DND-41 (cell line): ENCODE measurements around the gene LSM6.

Source experiments
- ATAC-seq: fragments of 200-7000 bp; cut with Tn5 transposase; 3 replicates; pipeline ENCODE4 v1.9.1; 2021; ENCODE audit warnings: low read depth; ENCODE audit not compliant: insufficient read depth
- DNase-seq: peaks from one replicate; pipeline ENCODE4 v3.0.0-alpha.2; 2020
- H2AFZ ChIP-seq: 2 replicates; pipeline ENCODE4 v1.6.0; 2012; ENCODE audit warnings: low read depth, low read length
- H3K27ac ChIP-seq: 2 replicates; pipeline ENCODE4 v1.5.1; 2012; ENCODE audit warnings: low read length, inconsistent platforms
- H3K27me3 ChIP-seq: fragments of 200-600 bp; sonication (generic); 2 replicates; pipeline ENCODE4 v1.6.0; 2012; ENCODE audit warnings: low read length, mild to moderate bottlenecking, inconsistent platforms; ENCODE audit not compliant: insufficient read depth, poor library complexity
- H3K36me3 ChIP-seq: 2 replicates; pipeline ENCODE4 v1.5.1; 2012; ENCODE audit warnings: low read length, inconsistent platforms; ENCODE audit not compliant: insufficient read depth
- H3K4me1 ChIP-seq: 2 replicates; pipeline ENCODE4 v1.5.1; 2012; ENCODE audit warnings: mild to moderate bottlenecking, low read length; ENCODE audit not compliant: insufficient read depth
- H3K4me2 ChIP-seq: 2 replicates; pipeline ENCODE4 v1.6.0; 2012; ENCODE audit warnings: mild to moderate bottlenecking, moderate library complexity, low read length, inconsistent platforms; ENCODE audit not compliant: insufficient read depth
- H3K4me3 ChIP-seq, 2 experiments: fragments of 200-600 bp in 1 of 2; shearing (Covaris generic) in 1 of 2; 2 replicates each; pipeline ENCODE4 v1.5.1; 2012 to 2016; ENCODE audit warnings: inconsistent platforms in 2 of 2, low read length in 2 of 2, mild to moderate bottlenecking in 2 of 2, low read depth in 1 of 2, moderate library complexity in 1 of 2
- H3K79me2 ChIP-seq: 2 replicates; pipeline ENCODE4 v1.6.0; 2012; ENCODE audit warnings: low read length, inconsistent platforms; ENCODE audit not compliant: insufficient read depth
- H3K9ac ChIP-seq: 2 replicates; pipeline ENCODE4 v1.6.0; 2012; ENCODE audit warnings: low read depth, mild to moderate bottlenecking, inconsistent platforms, low read length, moderate library complexity
- H3K9me3 ChIP-seq: 2 replicates; pipeline ENCODE4 v1.5.1; 2012; ENCODE audit warnings: low read length, moderate library complexity, mild to moderate bottlenecking, inconsistent platforms; ENCODE audit not compliant: insufficient read depth, severe bottlenecking
- H4K20me1 ChIP-seq: 2 replicates; pipeline ENCODE4 v1.6.0; 2012; ENCODE audit warnings: low read length; ENCODE audit not compliant: insufficient read depth
- CTCF ChIP-seq: IDR thresholded peaks from 2 replicates; pipeline ENCODE4 v1.5.1; 2012; ENCODE audit warnings: borderline replicate concordance, low read length, moderate library complexity, mild to moderate bottlenecking; ENCODE audit not compliant: poor library complexity, severe bottlenecking; ENCODE audit errors: extremely low read depth
- EZH2 ChIP-seq: IDR thresholded peaks from 3 replicates; pipeline ENCODE4 v1.6.1; 2012; ENCODE audit warnings: borderline replicate concordance, low read depth, mild to moderate bottlenecking, moderate library complexity, low read length, inconsistent platforms; ENCODE audit not compliant: severe bottlenecking

LSM6 gene

DNA sequence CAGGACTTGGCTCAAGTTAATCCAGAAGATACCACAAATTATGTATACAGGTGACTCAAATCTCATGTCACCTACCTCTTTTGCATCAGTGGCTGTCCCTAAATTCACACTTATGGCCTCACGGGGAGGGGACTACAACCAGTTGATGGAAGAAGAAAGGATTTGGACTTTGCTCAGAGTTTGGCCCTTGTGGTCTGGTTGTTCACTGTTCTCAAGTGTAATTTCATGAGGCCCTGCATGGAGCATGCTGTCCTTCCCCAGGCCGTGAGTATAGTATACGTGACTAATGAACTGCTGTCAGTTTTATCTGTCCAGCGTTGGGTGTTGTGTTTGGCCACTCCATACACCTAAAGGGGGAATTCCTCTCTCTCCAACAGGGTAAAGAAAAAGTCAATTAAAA lies 27.5 kb upstream of the LSM6 start:
- TF ChIP-seq CTCF (no peak), EZH2 (no peak)
- ATAC-seq (no peak), DNase-seq (no peak)
- no peak overlapping the region for H3K4me2 ChIP-seq
- no peak overlapping the region for H3K4me3 ChIP-seq
- H3K9me3 ChIP-seq = no peaks in the 10 kb centered on the region
- H3K27me3 ChIP-seq = no peaks in the 10 kb centered on the region
- H3K4me1 ChIP-seq = no peaks in the 10 kb centered on the region
- no peak overlapping the region for H3K9ac ChIP-seq
- no peaks in the 10 kb centered on the region for H3K79me2 ChIP-seq
- H4K20me1 ChIP-seq = no peaks in the 10 kb centered on the region
- H2AFZ ChIP-seq = no peak overlapping the region
- no peak overlapping the region for H3K27ac ChIP-seq
- H3K36me3 ChIP-seq = no peaks in the 10 kb centered on the region

GRCh38 chr4:146154057-146154456 lies 21.5 kb upstream of the LSM6 start:
- H3K4me3 ChIP-seq = no peak overlapping the region
- no peaks in the 10 kb centered on the region for H3K4me1 ChIP-seq
- H3K4me2 ChIP-seq = no peak overlapping the region
- no peak overlapping the region for H3K27ac ChIP-seq
- TF ChIP-seq CTCF (no peak), EZH2 (no peak)
- no peaks in the 10 kb centered on the region for H3K9me3 ChIP-seq
- no peaks in the 10 kb centered on the region for H3K36me3 ChIP-seq
- ATAC-seq (no peak), DNase-seq (no peak)
- H3K27me3 ChIP-seq = no peaks in the 10 kb centered on the region
- H2AFZ ChIP-seq = no peak overlapping the region
- H3K79me2 ChIP-seq = no peaks in the 10 kb centered on the region
- H4K20me1 ChIP-seq = no peaks in the 10 kb centered on the region
- H3K9ac ChIP-seq = no peak overlapping the region

- Histone ChIP-seq H3K9me3 (no peaks in the 10 kb centered on the region), H3K36me3 (no peaks in the 10 kb centered on the region), H3K79me2 (no peaks in the 10 kb centered on the region), H3K27me3 (no peaks in the 10 kb centered on the region), H3K9ac (no peak overlapping the region), H3K27ac (no peak overlapping the region), H3K4me3 (no peak overlapping the region), H4K20me1 (no peaks in the 10 kb centered on the region), H3K4me2 (no peak overlapping the region), H3K4me1 (no peaks in the 10 kb centered on the region), H2AFZ (no peak overlapping the region)
- no peak for DNase-seq
- no peak for ATAC-seq
- TF ChIP-seq EZH2 (no peak), CTCF (no peak)
These were observed 20.3 kb upstream of the LSM6 start for GRCh38 chr4:146155152-146155724.
